GM21526 (cell line): ENCODE data around the gene FAM149A.

ENCODE experiments used
- ATAC-seq: cut with Tn5 transposase; IDR thresholded peaks from one replicate; pipeline ENCODE4 v1.9.1; 2021; ENCODE audit warnings: moderate library complexity; ENCODE audit not compliant: unreplicated experiment, low FRiP score

The FAM149A gene

GRCh38 chr4:186104890-186105646 is 564 bp downstream of the FAM149A start:
- ATAC-seq: peak; percentile 35

GRCh38 chr4:186105647-186106321 is 1.3 kb downstream of the FAM149A start:
- peak; percentile 40 for ATAC-seq

GRCh38 chr4:186107947-186108346 is 3.4 kb downstream of the FAM149A start:
- no peak for ATAC-seq

GRCh38 chr4:186108391-186108790 is 3.9 kb downstream of the FAM149A start:
- ATAC-seq: no peak

- ATAC-seq: no peak
Measured at GRCh38 chr4:186109245-186109644, 4.7 kb downstream of the FAM149A start.

GRCh38 chr4:186116697-186117096 is 12.2 kb downstream of the FAM149A start:
- ATAC-seq: no peak

GRCh38 chr4:186118582-186118981 is 14.1 kb downstream of the FAM149A start:
- ATAC-seq: no peak

- no peak for ATAC-seq
Measured at GRCh38 chr4:186121057-186121456, 16.6 kb downstream of the FAM149A start.

GRCh38 chr4:186128842-186129241 is 24.3 kb downstream of the FAM149A start:
- ATAC-seq: no peak

GRCh38 chr4:186131935-186132334 is 27.4 kb downstream of the FAM149A start:
- no peak for ATAC-seq

- no peak for ATAC-seq
Measured at GRCh38 chr4:186132577-186133242, 28.2 kb downstream of the FAM149A start.

GRCh38 chr4:186134257-186134656 is 29.8 kb downstream of the FAM149A start:
- peak; percentile 99 for ATAC-seq

- no peak for ATAC-seq
Measured at GRCh38 chr4:186134861-186135260, 30.4 kb downstream of the FAM149A start.

- peak; percentile 32 for ATAC-seq
Measured at GRCh38 chr4:186137196-186137794, 32.8 kb downstream of the FAM149A start.

- ATAC-seq: peak; percentile 42
Measured at GRCh38 chr4:186144198-186144945, 39.9 kb downstream of the FAM149A start.

- ATAC-seq: peak; percentile 46
Measured at GRCh38 chr4:186144946-186145569, 40.6 kb downstream of the FAM149A start.

GRCh38 chr4:186146458-186146857 is 42.0 kb downstream of the FAM149A start:
- no peak for ATAC-seq

- ATAC-seq: no peak
Measured at GRCh38 chr4:186148336-186148975, 44.0 kb downstream of the FAM149A start.

GRCh38 chr4:186149872-186150271 is 45.4 kb downstream of the FAM149A start:
- ATAC-seq: no peak
